GM23248 (cell line): ENCODE measurements around the gene NT5C1B.

Source experiments
- EZH2 ChIP-seq: fragments of 200-600 bp; sonication (generic); IDR thresholded peaks from 2 replicates; pipeline ENCODE4 v1.6.1; 2018; ENCODE audit warnings: antibody characterized with exemption, mild to moderate bottlenecking; ENCODE audit not compliant: insufficient read depth, poor library complexity, severe bottlenecking
- EZH2phosphoT487 ChIP-seq: fragments of 200-600 bp; sonication (generic); IDR thresholded peaks from 2 replicates; pipeline ENCODE4 v1.6.1; 2018; ENCODE audit warnings: antibody characterized with exemption, moderate library complexity, mild to moderate bottlenecking, low read depth; ENCODE audit not compliant: insufficient read depth

DNA sequence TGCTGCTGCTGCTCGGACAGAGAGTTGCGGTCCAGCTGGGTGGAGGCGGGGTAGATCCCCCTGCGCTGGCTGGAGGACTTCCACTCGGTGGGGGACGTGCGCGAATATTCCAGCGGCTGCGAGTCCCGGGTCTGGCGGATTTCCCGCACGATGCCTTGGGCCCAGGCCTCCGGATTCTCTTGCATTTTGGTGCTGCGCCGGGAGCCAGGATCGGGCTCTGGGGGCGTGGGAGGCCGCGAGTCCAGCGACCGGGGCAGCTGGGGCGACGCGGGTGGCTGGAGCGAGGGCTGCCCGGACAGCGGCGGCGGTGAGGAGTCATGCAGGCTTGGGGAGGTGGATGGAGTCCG lies 4.8 kb downstream of the NT5C1B start:
- TF ChIP-seq EZH2phosphoT487 = no peak
- no peak for TF ChIP-seq EZH2
